Measurements from ENCODE around the gene NHEJ1.

NHEJ1 gene

DNA sequence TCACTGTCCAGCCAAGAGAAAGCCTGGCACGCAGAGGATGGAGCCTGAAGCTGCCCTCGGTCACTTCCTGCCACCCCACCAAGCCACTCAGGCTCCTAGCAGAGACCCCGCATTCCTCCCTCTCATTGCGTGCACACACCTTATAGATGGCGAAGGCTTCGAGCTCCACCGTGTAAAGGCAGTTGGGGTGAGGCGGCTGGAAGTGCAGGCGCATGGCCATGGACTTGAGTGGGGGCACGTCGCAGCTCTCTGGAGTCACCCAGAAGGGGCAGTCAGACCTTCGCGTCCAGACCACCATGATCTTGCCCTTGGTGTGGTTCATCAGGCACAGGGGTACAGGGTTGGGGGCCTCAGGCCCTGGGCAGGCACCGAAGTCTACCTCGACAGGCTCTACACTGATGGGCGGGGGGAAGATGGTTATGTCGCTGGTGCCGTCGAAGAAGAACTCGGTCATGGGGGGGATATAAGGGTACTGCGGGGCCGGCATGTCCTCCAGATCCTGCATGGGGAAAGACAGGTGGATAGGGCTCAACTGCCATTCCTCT lies 133.0 kb downstream of the NHEJ1 start:
- H3K27ac ChIP-seq: no peak overlapping the region
- TF ChIP-seq, protein P1, sequence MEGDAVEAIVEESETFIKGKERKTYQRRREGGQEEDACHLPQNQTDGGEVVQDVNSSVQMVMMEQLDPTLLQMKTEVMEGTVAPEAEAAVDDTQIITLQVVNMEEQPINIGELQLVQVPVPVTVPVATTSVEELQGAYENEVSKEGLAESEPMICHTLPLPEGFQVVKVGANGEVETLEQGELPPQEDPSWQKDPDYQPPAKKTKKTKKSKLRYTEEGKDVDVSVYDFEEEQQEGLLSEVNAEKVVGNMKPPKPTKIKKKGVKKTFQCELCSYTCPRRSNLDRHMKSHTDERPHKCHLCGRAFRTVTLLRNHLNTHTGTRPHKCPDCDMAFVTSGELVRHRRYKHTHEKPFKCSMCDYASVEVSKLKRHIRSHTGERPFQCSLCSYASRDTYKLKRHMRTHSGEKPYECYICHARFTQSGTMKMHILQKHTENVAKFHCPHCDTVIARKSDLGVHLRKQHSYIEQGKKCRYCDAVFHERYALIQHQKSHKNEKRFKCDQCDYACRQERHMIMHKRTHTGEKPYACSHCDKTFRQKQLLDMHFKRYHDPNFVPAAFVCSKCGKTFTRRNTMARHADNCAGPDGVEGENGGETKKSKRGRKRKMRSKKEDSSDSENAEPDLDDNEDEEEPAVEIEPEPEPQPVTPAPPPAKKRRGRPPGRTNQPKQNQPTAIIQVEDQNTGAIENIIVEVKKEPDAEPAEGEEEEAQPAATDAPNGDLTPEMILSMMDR (conservative IDR thresholded peaks at IDR 0.05): no peak
- no peak for TF ChIP-seq ZFX (IDR thresholded peaks at IDR 0.05)

DNA sequence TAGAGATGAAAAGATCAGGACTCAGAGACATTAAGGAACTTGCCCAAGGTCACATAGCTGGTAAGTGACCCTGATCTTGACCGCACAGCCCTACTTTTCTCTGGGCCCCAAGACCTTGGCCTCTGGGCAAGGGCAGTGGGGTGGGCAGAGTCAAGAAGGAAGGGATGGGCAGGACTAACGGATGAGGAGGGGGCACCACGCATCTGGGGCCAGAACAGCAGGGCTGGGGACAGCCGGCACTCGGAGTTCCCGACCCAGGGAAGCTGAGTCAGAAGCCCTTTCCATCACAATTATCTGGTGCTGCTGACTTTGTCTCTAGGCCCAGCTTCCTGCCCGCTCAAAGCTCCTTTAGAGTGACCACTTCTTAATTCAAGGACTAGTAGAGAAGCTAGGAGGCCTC lies 133.7 kb downstream of the NHEJ1 start:
- H3K27ac ChIP-seq: no peak overlapping the region
- no peak for TF ChIP-seq ZFX (IDR thresholded peaks at IDR 0.05)
- TF ChIP-seq, protein P1 (conservative IDR thresholded peaks at IDR 0.05): no peak

DNA sequence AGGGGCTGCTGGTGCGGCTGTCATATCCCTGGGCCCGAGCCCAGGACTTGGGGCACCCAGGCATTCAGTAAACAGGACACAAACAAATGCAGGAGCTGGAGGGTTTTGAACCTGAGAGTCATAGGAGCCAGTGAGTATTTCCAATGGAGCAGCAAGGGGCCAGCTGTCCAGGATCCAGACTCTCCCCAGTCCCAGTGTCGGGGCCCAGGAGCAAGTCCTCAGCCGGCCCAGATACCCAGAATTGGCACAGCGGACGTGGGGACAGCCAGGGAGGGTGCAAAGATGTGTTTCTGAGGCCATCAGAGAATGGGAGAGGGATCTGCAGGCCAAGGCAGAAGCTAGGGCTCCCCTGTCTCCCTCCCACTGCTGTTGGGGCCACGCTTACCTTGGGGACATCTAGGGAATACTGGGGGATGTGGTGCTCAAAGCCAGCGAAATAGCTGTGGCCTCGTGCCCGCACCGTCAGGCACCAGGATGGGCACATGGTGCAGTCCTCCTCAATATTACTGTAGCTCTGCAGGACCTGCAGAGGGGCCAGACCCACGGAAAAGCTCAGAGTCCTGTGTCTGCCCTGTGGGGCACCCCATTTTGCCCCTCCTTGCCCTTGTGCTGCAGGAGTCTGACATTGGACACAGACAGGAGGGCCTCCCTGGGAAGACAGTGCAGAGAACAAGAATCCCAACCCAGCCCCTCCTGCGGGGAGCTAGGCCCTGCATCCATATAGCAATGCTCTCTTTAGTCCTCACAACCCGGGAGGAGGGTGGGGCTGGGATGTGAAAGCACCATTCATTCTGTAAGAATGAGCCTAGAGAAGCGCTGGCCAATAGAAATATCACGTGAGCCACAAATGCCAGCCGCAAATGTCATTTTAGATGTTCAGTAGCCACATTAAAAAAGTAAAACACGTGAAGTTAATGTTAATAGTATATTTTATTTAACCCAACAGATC lies 134.7 kb downstream of the NHEJ1 start:
- TF ChIP-seq ZFX (IDR thresholded peaks at IDR 0.05): no peak
- TF ChIP-seq, protein P1 (conservative IDR thresholded peaks at IDR 0.05): no peak
- no peak overlapping the region for H3K27ac ChIP-seq

All from C4-2B (cell line).